OCI-LY3 (cell line): Measurements from ENCODE around the gene PPFIBP2.

Experiments used
- EZH2phosphoT487 ChIP-seq: fragments of 200-600 bp; shearing (Covaris generic); IDR thresholded peaks from 2 replicates; pipeline ENCODE4 v1.6.1; 2018; ENCODE audit warnings: antibody characterized with exemption, mixed run types, low read depth
- TF ChIP-seq, protein P1 (sequence below): fragments of 200-600, 300-600 bp; sonication (generic); IDR thresholded peaks from 2 replicates; pipeline ENCODE4 v1.5.1; 2014; ENCODE audit warnings: antibody characterized with exemption, low read length, low read depth

DNA sequence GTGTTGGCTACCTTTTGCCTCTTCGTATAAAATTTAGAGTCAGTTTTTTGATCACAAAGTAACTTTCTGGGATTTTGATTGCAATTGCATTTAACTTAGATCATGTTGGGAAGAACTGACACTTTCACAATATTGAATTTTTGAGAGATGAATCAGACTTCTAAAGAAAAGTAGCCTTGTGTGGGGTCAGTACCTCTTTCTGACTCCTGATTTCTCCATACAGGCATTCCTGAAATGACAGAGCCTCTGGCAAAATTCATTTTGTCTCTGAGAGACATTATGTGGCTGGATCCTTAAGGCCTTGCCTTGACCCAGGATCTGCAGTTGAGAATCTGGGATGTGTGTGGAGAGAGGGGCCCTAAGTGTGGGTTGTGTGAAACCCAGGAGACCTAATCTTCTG, 37.8 kb downstream of the PPFIBP2 start:
- TF ChIP-seq, protein P1, sequence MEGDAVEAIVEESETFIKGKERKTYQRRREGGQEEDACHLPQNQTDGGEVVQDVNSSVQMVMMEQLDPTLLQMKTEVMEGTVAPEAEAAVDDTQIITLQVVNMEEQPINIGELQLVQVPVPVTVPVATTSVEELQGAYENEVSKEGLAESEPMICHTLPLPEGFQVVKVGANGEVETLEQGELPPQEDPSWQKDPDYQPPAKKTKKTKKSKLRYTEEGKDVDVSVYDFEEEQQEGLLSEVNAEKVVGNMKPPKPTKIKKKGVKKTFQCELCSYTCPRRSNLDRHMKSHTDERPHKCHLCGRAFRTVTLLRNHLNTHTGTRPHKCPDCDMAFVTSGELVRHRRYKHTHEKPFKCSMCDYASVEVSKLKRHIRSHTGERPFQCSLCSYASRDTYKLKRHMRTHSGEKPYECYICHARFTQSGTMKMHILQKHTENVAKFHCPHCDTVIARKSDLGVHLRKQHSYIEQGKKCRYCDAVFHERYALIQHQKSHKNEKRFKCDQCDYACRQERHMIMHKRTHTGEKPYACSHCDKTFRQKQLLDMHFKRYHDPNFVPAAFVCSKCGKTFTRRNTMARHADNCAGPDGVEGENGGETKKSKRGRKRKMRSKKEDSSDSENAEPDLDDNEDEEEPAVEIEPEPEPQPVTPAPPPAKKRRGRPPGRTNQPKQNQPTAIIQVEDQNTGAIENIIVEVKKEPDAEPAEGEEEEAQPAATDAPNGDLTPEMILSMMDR, result no peak
- TF ChIP-seq EZH2phosphoT487, result no peak
